Naive thymus-derived CD8-positive, alpha-beta T cell (primary cell): ENCODE results near the gene TMTC2. TPM values are rescaled to one million over a fixed set of nuclear protein-coding genes. Genes with fewer than 3 reads are reported as not detected.
A peak's percentile ranks its signal among the peaks of the same experiment; 100 is the strongest.

ENCODE experiments used
- ATAC-seq, 2 donors: fragments of 150-1000 bp; cut with Tn5 transposase in 1 of 2; sonication (Bioruptor Pico), chemical (Tn5 transposase) in 1 of 2; 1 replicate in 1 of 2; 2 replicates in 1 of 2; pipeline ENCODE4 v1.10.0; 2021; ENCODE audit warnings: mild to moderate bottlenecking in 2 of 2, moderate library complexity in 2 of 2
- POLR2A ChIA-PET: fragments of 350-600 bp; sonication (Branson Sonifier 250); formaldehyde crosslinking; loops from one replicate; lab custom pipeline; 2021; ENCODE audit warnings: antibody characterized with exemption; lab: Charles Lee
- DNase-seq, 10 donors: peaks; one replicate each; pipeline versions ENCODE4 v3.0.0 to v3.0.0-alpha.2; 2020 to 2022
- H3K27ac Mint-ChIP-seq, 10 donors: one replicate each; pipeline ENCODE4 v1.8.0; 2020 to 2022; ENCODE audit warnings: mild to moderate bottlenecking in 10 of 10, mixed read lengths in 10 of 10, moderate library complexity in 4 of 10, inconsistent platforms in 1 of 10
- H3K27me3 Mint-ChIP-seq, 5 donors: one replicate each; pipeline ENCODE4 v1.8.0; 2021 to 2022; ENCODE audit warnings: mixed read lengths in 5 of 5
- H3K36me3 Mint-ChIP-seq, 3 donors: one replicate each; pipeline ENCODE4 v1.8.0; 2020 to 2022; ENCODE audit warnings: mixed read lengths in 3 of 3, mild to moderate bottlenecking in 2 of 3, inconsistent platforms in 1 of 3
- H3K4me1 Mint-ChIP-seq, 4 donors: one replicate each; pipeline ENCODE4 v1.8.0; 2021 to 2022; ENCODE audit warnings: mixed read lengths in 4 of 4
- H3K4me3 Mint-ChIP-seq, 10 donors: one replicate each; pipeline ENCODE4 v1.8.0; 2020 to 2022; ENCODE audit warnings: mild to moderate bottlenecking in 10 of 10, mixed read lengths in 10 of 10, moderate library complexity in 6 of 10, inconsistent platforms in 1 of 10
- H3K9me3 Mint-ChIP-seq, 9 donors: one replicate each; pipeline ENCODE4 v1.8.0; 2020 to 2022; ENCODE audit warnings: mixed read lengths in 9 of 9, mild to moderate bottlenecking in 3 of 9, inconsistent platforms in 1 of 9, moderate library complexity in 1 of 9
- polyA plus RNA-seq, 3 donors: library from polyadenylated mRNA; unstranded; fragments of 300-500 nt; fragmentation: Illumina TruSeq; gene quantifications; one replicate each; pipeline ENCODE4 v1.2.3, GENCODE V29; 2021
- total RNA-seq, 8 experiments: library from RNA in 2 of 8; stranded (reverse) in 2 of 8; gene quantifications; one replicate each; pipeline ENCODE4 v1.2.3 and lab custom pipeline; 2021 to 2026

TMTC2 gene
- total and polyA plus RNA-seq, 5 experiments from 2014 or later = 0.14 to 4.0 (median 1.9) TPM; not detected in 1

GRCh38 chr12:82870771-82871377, 184.2 kb downstream of the TMTC2 start:
- ATAC-seq (no peak), DNase-seq (no peak)
- Mint-ChIP-seq H3K27ac (no peak overlapping the region), H3K9me3 (peaks cover 0 to 2% (median 0%) of the 10 kb centered on the region in 9 donors), H3K4me1 (peaks cover 0 to 4% (median 0%) of the 10 kb centered on the region in 4 donors), H3K27me3 (no peaks in the 10 kb centered on the region), H3K4me3 (no peak overlapping the region), H3K36me3 (no peaks in the 10 kb centered on the region)
- POLR2A ChIA-PET = no interaction called here

GRCh38 chr12:82872088-82872487, 185.4 kb downstream of the TMTC2 start:
- ATAC-seq (no peak), DNase-seq (no peak)
- Mint-ChIP-seq H3K4me3 (no peak overlapping the region), H3K27ac (no peak overlapping the region), H3K36me3 (no peaks in the 10 kb centered on the region), H3K4me1 (peaks cover 0 to 4% (median 0%) of the 10 kb centered on the region in 4 donors), H3K9me3 (peaks cover 0 to 2% (median 0%) of the 10 kb centered on the region in 9 donors), H3K27me3 (no peaks in the 10 kb centered on the region)
- POLR2A ChIA-PET = no interaction called here

GRCh38 chr12:82873309-82873708, 186.6 kb downstream of the TMTC2 start:
- no peak overlapping the region for H3K4me3 Mint-ChIP-seq
- H3K36me3 Mint-ChIP-seq = no peaks in the 10 kb centered on the region
- ATAC-seq = no peak
- POLR2A ChIA-PET = no interaction called here
- peaks cover 0 to 4% (median 0%) of the 10 kb centered on the region in 4 donors for H3K4me1 Mint-ChIP-seq
- no peaks in the 10 kb centered on the region for H3K27me3 Mint-ChIP-seq
- DNase-seq = no peak
- no peak overlapping the region for H3K27ac Mint-ChIP-seq
- peaks cover 0 to 2% (median 0%) of the 10 kb centered on the region in 9 donors for H3K9me3 Mint-ChIP-seq

DNA sequence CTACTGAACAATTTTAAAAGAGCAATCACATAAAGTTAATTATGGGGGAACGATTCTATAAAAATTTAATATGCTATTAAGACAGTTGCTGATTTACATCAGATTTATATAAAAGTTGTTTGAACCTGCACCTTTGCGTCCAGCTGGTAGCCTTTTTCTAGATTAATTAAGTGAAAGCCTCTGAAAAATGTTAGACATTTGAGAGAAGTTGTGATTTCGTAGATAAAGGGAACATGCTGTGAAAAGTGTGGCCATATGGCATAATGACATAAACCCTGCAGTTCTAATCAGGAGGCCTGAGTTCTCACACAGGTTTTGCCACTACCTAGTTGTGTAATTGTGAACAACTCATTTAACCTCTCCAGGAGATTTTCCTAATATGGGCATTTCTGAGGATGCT, 187.2 kb downstream of the TMTC2 start:
- H3K36me3 Mint-ChIP-seq = no peaks in the 10 kb centered on the region
- POLR2A ChIA-PET = no interaction called here
- no peak overlapping the region for H3K27ac Mint-ChIP-seq
- no peaks in the 10 kb centered on the region for H3K27me3 Mint-ChIP-seq
- DNase-seq (no peak), ATAC-seq (no peak)
- peaks cover 0 to 2% (median 0%) of the 10 kb centered on the region in 9 donors for H3K9me3 Mint-ChIP-seq
- H3K4me3 Mint-ChIP-seq = no peak overlapping the region
- peaks cover 0 to 4% (median 0%) of the 10 kb centered on the region in 4 donors for H3K4me1 Mint-ChIP-seq

DNA sequence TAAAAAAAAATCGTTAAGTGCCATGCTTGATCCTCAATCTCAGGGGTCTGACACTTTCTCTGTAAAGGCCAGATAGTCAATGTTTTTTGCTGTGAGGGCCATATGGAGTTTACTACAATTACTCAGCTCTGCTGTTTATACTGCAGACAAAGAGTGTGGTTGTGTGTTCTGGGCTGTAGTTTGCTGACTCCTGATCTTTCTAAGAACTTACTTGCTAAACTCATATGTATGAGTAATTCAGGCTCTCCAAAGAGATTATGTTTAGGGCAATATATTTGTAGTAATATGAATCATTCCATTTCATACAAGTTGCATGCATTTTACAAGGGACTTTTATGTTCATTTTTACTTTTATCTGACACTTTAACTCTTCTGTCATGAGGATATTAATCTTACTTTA, 188.2 kb downstream of the TMTC2 start:
- Mint-ChIP-seq H3K27ac (no peak overlapping the region), H3K4me1 (peaks cover 0 to 4% (median 0%) of the 10 kb centered on the region in 4 donors), H3K9me3 (peaks cover 0 to 2% (median 0%) of the 10 kb centered on the region in 9 donors), H3K36me3 (no peaks in the 10 kb centered on the region), H3K27me3 (no peaks in the 10 kb centered on the region), H3K4me3 (no peak overlapping the region)
- DNase-seq (no peak), ATAC-seq (no peak)
- POLR2A ChIA-PET = no interaction called here

DNA sequence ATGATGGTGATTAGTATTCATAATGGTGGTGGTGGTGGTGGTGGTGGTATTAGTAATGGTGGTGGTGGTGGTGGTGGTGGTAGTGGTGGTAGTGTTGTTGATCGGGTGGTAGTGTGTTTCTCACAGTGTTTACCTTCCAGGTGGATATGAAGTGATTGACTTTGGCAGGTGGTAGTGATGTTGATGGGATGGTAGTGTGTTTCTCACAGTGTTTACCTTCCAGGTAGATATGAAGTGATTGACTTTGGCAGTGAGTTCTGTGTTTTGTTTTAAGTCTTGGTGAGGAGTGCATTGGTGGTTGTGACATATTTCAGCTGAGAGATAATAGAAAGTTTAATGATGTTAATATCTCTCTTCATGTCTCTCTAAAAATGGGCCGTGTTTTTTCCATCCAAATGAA, 189.4 kb downstream of the TMTC2 start:
- Mint-ChIP-seq H3K4me1 (peaks cover 0 to 1% (median 0%) of the 10 kb centered on the region in 4 donors), H3K27ac (peak overlapping the region in 1 of 10 donors; percentile 64), H3K4me3 (no peak overlapping the region), H3K9me3 (no peaks in the 10 kb centered on the region), H3K27me3 (no peaks in the 10 kb centered on the region), H3K36me3 (no peaks in the 10 kb centered on the region)
- POLR2A ChIA-PET = no interaction called here
- ATAC-seq (no peak), DNase-seq (no peak)

DNA sequence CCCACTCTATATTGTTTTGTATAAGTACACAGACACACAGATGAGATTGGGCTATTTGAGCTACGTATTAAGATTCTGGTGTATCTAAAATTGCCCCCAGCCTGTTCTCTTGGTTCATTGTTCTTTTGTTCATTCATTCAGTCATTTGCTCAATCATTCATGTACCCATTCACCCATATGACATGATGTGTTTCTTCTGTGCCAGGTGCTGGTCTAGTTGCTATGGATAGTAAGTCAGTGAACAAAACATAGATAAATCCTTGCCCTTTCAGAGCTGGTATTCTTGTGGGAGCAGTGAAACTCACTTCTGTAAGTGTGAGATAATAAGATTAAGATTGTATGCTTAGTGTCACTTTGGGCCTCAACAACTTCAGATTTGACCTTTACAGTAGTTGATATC, 191.3 kb downstream of the TMTC2 start:
- Mint-ChIP-seq H3K4me3 (no peak overlapping the region), H3K27me3 (no peaks in the 10 kb centered on the region), H3K36me3 (no peaks in the 10 kb centered on the region), H3K27ac (no peak overlapping the region), H3K4me1 (no peaks in the 10 kb centered on the region), H3K9me3 (no peaks in the 10 kb centered on the region)
- POLR2A ChIA-PET = no interaction called here
- ATAC-seq = no peak
- DNase-seq = no peak

DNA sequence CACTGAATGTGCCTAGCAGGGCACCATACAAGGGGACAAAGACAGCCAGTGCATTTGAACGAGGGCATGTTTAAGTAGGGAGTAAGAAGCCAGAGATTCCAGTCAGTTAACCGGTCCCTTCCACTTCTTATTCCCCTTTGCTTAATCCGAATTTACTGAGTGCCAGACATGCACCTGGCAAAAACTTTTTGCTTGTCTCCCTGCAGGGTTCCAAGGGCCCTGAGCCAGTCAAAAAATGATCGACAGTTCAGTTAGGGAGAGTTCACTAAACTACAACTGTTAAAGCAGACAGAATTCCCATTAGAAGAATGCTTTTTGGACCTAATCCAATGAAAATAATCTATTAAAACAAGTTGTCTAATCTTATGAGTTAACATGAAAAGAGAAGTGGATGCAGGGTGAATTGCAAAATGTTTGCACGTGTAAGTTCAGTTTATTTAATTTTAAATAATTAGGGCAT, 193.8 kb downstream of the TMTC2 start:
- POLR2A ChIA-PET = no interaction called here
- Mint-ChIP-seq H3K9me3 (no peaks in the 10 kb centered on the region), H3K4me1 (no peaks in the 10 kb centered on the region), H3K4me3 (no peak overlapping the region), H3K27me3 (no peaks in the 10 kb centered on the region), H3K36me3 (no peaks in the 10 kb centered on the region), H3K27ac (no peak overlapping the region)
- DNase-seq = no peak
- no peak for ATAC-seq

- POLR2A ChIA-PET = no interaction called here
- Mint-ChIP-seq H3K27me3 (no peaks in the 10 kb centered on the region), H3K27ac (no peak overlapping the region), H3K4me3 (no peak overlapping the region), H3K4me1 (no peaks in the 10 kb centered on the region), H3K9me3 (no peaks in the 10 kb centered on the region), H3K36me3 (no peaks in the 10 kb centered on the region)
- ATAC-seq (no peak), DNase-seq (no peak)
Measured at GRCh38 chr12:82883394-82884355, 197.0 kb downstream of the TMTC2 start.

- POLR2A ChIA-PET = no interaction called here
- ATAC-seq = no peak
- no peaks in the 10 kb centered on the region for H3K36me3 Mint-ChIP-seq
- H3K9me3 Mint-ChIP-seq = no peaks in the 10 kb centered on the region
- no peak overlapping the region for H3K4me3 Mint-ChIP-seq
- no peaks in the 10 kb centered on the region for H3K27me3 Mint-ChIP-seq
- H3K27ac Mint-ChIP-seq = no peak overlapping the region
- no peaks in the 10 kb centered on the region for H3K4me1 Mint-ChIP-seq
- no peak for DNase-seq
Measured at GRCh38 chr12:82886671-82887340, 200.1 kb downstream of the TMTC2 start.

GRCh38 chr12:82893896-82894295, 207.2 kb downstream of the TMTC2 start:
- no peak overlapping the region for H3K27ac Mint-ChIP-seq
- peaks cover 0 to 9% (median 0%) of the 10 kb centered on the region in 5 donors for H3K27me3 Mint-ChIP-seq
- DNase-seq = no peak
- ATAC-seq = no peak
- H3K36me3 Mint-ChIP-seq = no peaks in the 10 kb centered on the region
- POLR2A ChIA-PET = no interaction called here
- no peak overlapping the region for H3K4me3 Mint-ChIP-seq
- peaks cover 0 to 4% (median 0%) of the 10 kb centered on the region in 4 donors for H3K4me1 Mint-ChIP-seq
- no peaks in the 10 kb centered on the region for H3K9me3 Mint-ChIP-seq

GRCh38 chr12:82896277-82896676, 209.6 kb downstream of the TMTC2 start:
- no peaks in the 10 kb centered on the region for H3K36me3 Mint-ChIP-seq
- H3K4me3 Mint-ChIP-seq = no peak overlapping the region
- no peaks in the 10 kb centered on the region for H3K9me3 Mint-ChIP-seq
- POLR2A ChIA-PET = no interaction called here
- DNase-seq = no peak
- H3K4me1 Mint-ChIP-seq = peaks cover 0 to 4% (median 0%) of the 10 kb centered on the region in 4 donors
- no peak for ATAC-seq
- no peak overlapping the region for H3K27ac Mint-ChIP-seq
- H3K27me3 Mint-ChIP-seq = peaks cover 0 to 9% (median 0%) of the 10 kb centered on the region in 5 donors

GRCh38 chr12:82896979-82897378, 210.3 kb downstream of the TMTC2 start:
- Mint-ChIP-seq H3K9me3 (no peaks in the 10 kb centered on the region), H3K4me1 (peaks cover 0 to 4% (median 0%) of the 10 kb centered on the region in 4 donors), H3K27ac (no peak overlapping the region), H3K4me3 (no peak overlapping the region), H3K36me3 (no peaks in the 10 kb centered on the region), H3K27me3 (peaks cover 0 to 9% (median 0%) of the 10 kb centered on the region in 5 donors)
- no peak for DNase-seq
- ATAC-seq = no peak
- POLR2A ChIA-PET = no interaction called here
